T-helper 2 cell (primary cell): ENCODE results near the gene ATXN10.

ENCODE experiments used
- DNase-seq, 5 experiments: peaks; one replicate each; pipeline versions ENCODE4 v3.0.0 to v3.0.0-alpha.2; 2012 to 2022

Gene ATXN10

GRCh38 chr22:45892681-45893461, 221.2 kb downstream of the ATXN10 start:
- peak in 1 of 5 experiments; percentile 0 for DNase-seq

- peak in 1 of 5 experiments; percentile 42 for DNase-seq
Measured at GRCh38 chr22:45893516-45893915, 221.9 kb downstream of the ATXN10 start.
